Gastrocnemius medialis (tissue), 4 donors: ENCODE data around the gene SELENOO. TPM values are rescaled to one million over a fixed set of nuclear protein-coding genes. Genes with fewer than 3 reads are reported as not detected.

ENCODE experiments used
- ATAC-seq, 2 donors: fragments of 150-250 bp; one replicate each; pipeline ENCODE4 v1.9.1; 2016
- DNase-seq, 2 donors: peaks; one replicate each; pipeline ENCODE4 v3.0.0-alpha.2; 2019
- H3K27ac ChIP-seq, 4 donors: fragments of 200-600 bp; sonication (generic); 1 replicate in 1 of 4; 2 replicates in 3 of 4; pipeline ENCODE4 v1.5.1; 2016 to 2018; ENCODE audit warnings: mild to moderate bottlenecking in 2 of 4, moderate library complexity in 1 of 4
- H3K27me3 ChIP-seq, 3 donors: fragments of 200-600 bp; sonication (generic) in 2 of 3; 1 replicate in 1 of 3; 2 replicates in 2 of 3; pipeline versions ENCODE4 v1.5.1 to v1.6.0; 2016 to 2019; ENCODE audit warnings: mild to moderate bottlenecking in 1 of 3, moderate library complexity in 1 of 3
- H3K36me3 ChIP-seq, 2 donors: fragments of 200-600 bp; sonication (generic) in 1 of 2; one replicate each; pipeline ENCODE4 v1.5.1; 2017 to 2018
- H3K4me1 ChIP-seq, 2 donors: fragments of 200-600 bp; sonication (generic) in 1 of 2; one replicate each; pipeline ENCODE4 v1.5.1; 2016 to 2017; ENCODE audit warnings: mild to moderate bottlenecking in 2 of 2
- H3K4me3 ChIP-seq, 4 donors: fragments of 200-600 bp; sonication (generic) in 3 of 4; 1 replicate in 1 of 4; 2 replicates in 3 of 4; pipeline ENCODE4 v1.5.1; 2016 to 2019; ENCODE audit warnings: mild to moderate bottlenecking in 2 of 4
- H3K9me3 ChIP-seq, 3 donors: fragments of 200-600 bp; sonication (generic) in 2 of 3; 1 replicate in 1 of 3; 2 replicates in 2 of 3; pipeline ENCODE4 v1.5.1; 2016 to 2019
- POLR2A ChIP-seq, 2 donors: fragments of 450-650 bp; IDR thresholded peaks; one replicate each; pipeline ENCODE4 v1.6.1; 2017; ENCODE audit warnings: antibody characterized with exemption in 2 of 2, mild to moderate bottlenecking in 2 of 2, moderate library complexity in 2 of 2
- in situ Hi-C, 4 donors: fragments of 200-750 bp; cut with MboI; loops; one replicate each; pipeline versions ENCODE4 v1.15.0 to v1.8.0; 2017; ENCODE audit warnings: low sequenced_read_pairs in 4 of 4
- intact Hi-C: fragments of 100-400 bp; cut with DNase I; formaldehyde crosslinking; loops from one replicate; pipeline ENCODE4 v1.15.1; 2023; ENCODE audit warnings: low total_unique reads
- total RNA-seq, 4 donors: library from RNA; depleted of rRNA; stranded (reverse); fragments of >200 nt; gene quantifications; one replicate each; pipeline versions ENCODE4 v1.1.0 to v1.2.3, GENCODE V29; 2016
- TF ChIP-seq, protein P1 (sequence below), 5 experiments: fragments of 450-650 bp in 3 of 5; fragments of 200-600 bp in 2 of 5; sonication (generic) in 2 of 5; IDR thresholded peaks in 4 of 5; conservative IDR thresholded peaks in 1 of 5; 1 replicate in 4 of 5; 2 replicates in 1 of 5; pipeline ENCODE4 v1.5.1; 2016 to 2019; ENCODE audit warnings: antibody characterized with exemption in 5 of 5, mild to moderate bottlenecking in 3 of 5, moderate library complexity in 3 of 5

Gene SELENOO
- total RNA-seq, 4 donors from 2014 or later = 26.4 to 54.9 (median 34.0) TPM

GRCh38 chr22:50222508-50222907 lies 21.7 kb downstream of the SELENOO start:
- ATAC-seq = no peak
- H3K4me1 ChIP-seq = no peaks in the 10 kb centered on the region
- no peak overlapping the region for H3K4me3 ChIP-seq
- no peak overlapping the region for H3K27ac ChIP-seq
- intact Hi-C loops = no loop called here
- no peaks in the 10 kb centered on the region for H3K27me3 ChIP-seq
- H3K36me3 ChIP-seq = peaks cover 0 to 85% of the 10 kb centered on the region in 2 donors
- no peaks in the 10 kb centered on the region for H3K9me3 ChIP-seq
- no peak for DNase-seq
- no peak for TF ChIP-seq POLR2A (IDR thresholded peaks at IDR 0.05)
- TF ChIP-seq, protein P1, sequence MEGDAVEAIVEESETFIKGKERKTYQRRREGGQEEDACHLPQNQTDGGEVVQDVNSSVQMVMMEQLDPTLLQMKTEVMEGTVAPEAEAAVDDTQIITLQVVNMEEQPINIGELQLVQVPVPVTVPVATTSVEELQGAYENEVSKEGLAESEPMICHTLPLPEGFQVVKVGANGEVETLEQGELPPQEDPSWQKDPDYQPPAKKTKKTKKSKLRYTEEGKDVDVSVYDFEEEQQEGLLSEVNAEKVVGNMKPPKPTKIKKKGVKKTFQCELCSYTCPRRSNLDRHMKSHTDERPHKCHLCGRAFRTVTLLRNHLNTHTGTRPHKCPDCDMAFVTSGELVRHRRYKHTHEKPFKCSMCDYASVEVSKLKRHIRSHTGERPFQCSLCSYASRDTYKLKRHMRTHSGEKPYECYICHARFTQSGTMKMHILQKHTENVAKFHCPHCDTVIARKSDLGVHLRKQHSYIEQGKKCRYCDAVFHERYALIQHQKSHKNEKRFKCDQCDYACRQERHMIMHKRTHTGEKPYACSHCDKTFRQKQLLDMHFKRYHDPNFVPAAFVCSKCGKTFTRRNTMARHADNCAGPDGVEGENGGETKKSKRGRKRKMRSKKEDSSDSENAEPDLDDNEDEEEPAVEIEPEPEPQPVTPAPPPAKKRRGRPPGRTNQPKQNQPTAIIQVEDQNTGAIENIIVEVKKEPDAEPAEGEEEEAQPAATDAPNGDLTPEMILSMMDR (IDR thresholded peaks at IDR 0.05 in 4 of 5, conservative IDR thresholded peaks at IDR 0.05 in 1 of 5) = no peak
- in situ Hi-C loops = no loop called here

DNA sequence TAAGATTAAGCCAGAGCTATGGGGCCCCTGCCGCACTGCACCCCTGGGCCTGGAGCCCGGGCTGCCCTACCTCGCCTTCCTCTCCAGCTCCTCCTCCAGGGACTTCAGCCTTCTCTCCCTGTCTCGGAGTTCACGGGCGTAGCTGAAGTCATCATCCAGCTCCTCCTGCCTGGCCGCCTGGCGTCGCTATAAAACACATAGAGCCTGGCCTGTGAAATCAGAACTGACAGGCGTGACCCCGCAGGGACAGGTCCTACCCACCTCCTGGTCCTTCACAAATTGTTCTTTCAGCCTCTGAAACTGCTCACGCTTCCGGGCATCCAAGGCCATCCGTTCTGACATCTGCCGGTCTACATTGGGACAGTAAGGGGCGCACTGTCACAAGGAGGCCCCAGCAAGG lies 23.3 kb downstream of the SELENOO start:
- intact Hi-C loops (loop anchor here (2.0 kb wide), 1 partner anchor 15 kb away; no protein-coding TSS in a partner anchor), in situ Hi-C loops (no loop called here)
- Histone ChIP-seq H3K36me3 (peaks cover 0 to 78% of the 10 kb centered on the region in 2 donors), H3K9me3 (no peaks in the 10 kb centered on the region), H3K4me3 (no peak overlapping the region), H3K27me3 (no peaks in the 10 kb centered on the region), H3K27ac (no peak overlapping the region), H3K4me1 (no peaks in the 10 kb centered on the region)
- TF ChIP-seq, protein P1 (IDR thresholded peaks at IDR 0.05 in 4 of 5, conservative IDR thresholded peaks at IDR 0.05 in 1 of 5) = no peak
- TF ChIP-seq POLR2A (IDR thresholded peaks at IDR 0.05) = no peak
- ATAC-seq = no peak
- DNase-seq = no peak

DNA sequence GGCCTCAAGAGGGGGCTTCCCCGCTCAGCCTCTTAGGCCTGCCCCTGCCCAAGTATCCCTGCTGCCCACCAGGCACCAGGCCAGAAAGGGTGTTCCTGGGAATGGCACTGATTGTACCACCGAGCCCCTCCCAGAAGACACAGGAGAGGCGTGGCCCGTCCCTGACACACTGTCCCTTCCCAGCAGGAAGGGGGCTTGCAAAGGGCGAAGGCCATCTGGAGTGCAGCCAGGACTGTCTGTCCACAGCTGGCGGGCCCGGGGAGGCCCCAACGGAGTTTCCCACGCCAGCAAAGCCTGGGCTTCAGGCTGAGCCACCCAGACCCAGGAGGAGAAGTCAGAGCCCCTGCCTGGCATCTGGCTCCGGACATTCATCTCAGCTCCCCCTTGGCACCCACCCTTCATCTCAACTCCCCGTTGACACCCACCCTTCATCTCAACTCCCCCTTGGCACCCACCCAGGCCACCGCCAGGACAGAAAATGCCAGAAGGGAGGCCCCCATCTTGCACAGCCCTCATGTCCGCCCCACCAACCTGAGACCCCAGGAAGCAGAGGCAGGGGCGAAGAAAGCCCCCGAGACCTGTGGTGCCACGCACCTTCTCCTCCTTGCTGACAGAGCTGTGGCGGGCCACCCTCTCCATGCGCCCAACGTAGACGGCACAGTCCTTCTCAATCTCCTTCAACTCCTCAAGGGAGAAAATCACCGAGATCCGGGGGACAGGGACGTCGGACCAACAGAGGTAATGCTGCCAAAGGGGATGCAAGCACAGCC lies 24.6 kb downstream of the SELENOO start:
- Histone ChIP-seq H3K36me3 (peaks cover 0 to 79% of the 10 kb centered on the region in 2 donors), H3K4me3 (no peak overlapping the region), H3K4me1 (no peaks in the 10 kb centered on the region), H3K27me3 (no peaks in the 10 kb centered on the region), H3K9me3 (no peaks in the 10 kb centered on the region), H3K27ac (no peak overlapping the region)
- no peak for DNase-seq
- no peak for ATAC-seq
- intact Hi-C loops (loop anchor here (2.0 kb wide), 1 partner anchor 13 kb away; no protein-coding TSS in a partner anchor), in situ Hi-C loops (no loop called here)
- TF ChIP-seq, protein P1 (IDR thresholded peaks at IDR 0.05 in 4 of 5, conservative IDR thresholded peaks at IDR 0.05 in 1 of 5) = no peak
- no peak for TF ChIP-seq POLR2A (IDR thresholded peaks at IDR 0.05)

DNA sequence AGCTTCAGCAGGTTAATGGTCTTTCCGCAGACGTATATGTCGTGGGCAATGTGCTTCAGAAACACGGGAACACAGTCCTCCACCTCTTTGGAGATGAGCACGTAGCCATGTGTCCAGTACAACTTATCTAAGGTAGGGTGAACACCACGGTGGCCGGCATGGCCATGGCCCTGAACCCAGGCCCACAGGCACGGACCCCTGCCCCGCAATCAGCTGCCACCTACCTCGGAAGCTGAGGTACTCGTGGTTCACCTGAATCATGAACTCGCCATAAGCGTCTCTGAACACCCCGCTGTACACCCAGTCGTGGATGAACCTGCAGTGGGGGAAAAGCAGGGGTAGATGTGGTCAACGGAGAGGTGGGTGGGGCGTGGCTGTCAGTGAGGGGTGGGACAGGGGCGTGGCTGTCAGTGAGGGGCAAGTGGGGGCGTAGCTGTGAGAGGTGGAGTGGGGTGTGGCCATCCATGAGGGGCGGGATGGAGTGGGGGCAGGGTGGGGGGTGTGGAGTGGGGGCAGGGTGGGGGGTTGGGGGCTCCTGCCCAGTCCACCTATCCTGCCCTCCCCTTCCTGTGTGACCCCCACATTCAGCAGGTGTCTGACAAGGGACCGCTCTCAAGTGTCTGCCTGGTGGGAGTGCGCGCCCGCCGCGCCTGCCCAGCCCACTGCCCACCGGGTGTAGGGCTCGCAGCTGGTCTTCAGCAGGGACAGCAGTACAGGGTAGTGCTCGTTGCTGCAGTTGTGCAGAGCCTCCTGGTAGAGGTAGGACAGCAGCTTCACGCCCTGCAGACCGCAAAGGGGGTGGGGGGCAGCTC lies 25.5 kb downstream of the SELENOO start:
- DNase-seq (no peak), ATAC-seq (no peak)
- Histone ChIP-seq H3K4me3 (no peak overlapping the region), H3K27ac (no peak overlapping the region), H3K9me3 (no peaks in the 10 kb centered on the region), H3K27me3 (no peaks in the 10 kb centered on the region), H3K4me1 (no peaks in the 10 kb centered on the region), H3K36me3 (peaks cover 0 to 70% of the 10 kb centered on the region in 2 donors)
- TF ChIP-seq, protein P1 (IDR thresholded peaks at IDR 0.05 in 4 of 5, conservative IDR thresholded peaks at IDR 0.05 in 1 of 5) = no peak
- no peak for TF ChIP-seq POLR2A (IDR thresholded peaks at IDR 0.05)
- in situ Hi-C loops = no loop called here
- intact Hi-C loops = no loop called here
